Measurements from ENCODE around the gene LY6G6D.
A peak's percentile ranks its signal among the peaks of the same experiment; 100 is the strongest.

Gene LY6G6D

DNA sequence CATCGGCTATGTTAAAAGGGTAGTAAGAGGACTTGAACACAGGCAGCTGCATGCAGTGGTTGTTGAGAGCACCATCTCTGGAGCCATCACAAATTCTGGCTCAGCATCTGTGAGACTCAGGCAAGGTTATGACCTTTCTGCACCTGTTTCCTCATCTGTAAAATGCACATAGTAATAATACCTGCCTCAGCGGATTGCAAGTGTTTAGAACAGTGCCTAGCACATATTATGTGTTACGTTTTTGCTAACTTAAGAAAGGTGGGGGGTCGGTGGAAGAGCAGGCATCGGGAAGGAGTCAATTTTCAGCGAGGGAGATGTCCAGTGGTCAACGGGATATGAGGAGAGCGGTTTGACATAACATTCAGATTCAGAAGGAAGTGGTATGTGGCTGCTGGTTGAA is 37.2 kb upstream of the LY6G6D start:
- no peak for TF ChIP-seq CTCF (IDR thresholded peaks at IDR 0.05; ENCODE audit: borderline replicate concordance, insufficient read depth, low read depth, low read length)

DNA sequence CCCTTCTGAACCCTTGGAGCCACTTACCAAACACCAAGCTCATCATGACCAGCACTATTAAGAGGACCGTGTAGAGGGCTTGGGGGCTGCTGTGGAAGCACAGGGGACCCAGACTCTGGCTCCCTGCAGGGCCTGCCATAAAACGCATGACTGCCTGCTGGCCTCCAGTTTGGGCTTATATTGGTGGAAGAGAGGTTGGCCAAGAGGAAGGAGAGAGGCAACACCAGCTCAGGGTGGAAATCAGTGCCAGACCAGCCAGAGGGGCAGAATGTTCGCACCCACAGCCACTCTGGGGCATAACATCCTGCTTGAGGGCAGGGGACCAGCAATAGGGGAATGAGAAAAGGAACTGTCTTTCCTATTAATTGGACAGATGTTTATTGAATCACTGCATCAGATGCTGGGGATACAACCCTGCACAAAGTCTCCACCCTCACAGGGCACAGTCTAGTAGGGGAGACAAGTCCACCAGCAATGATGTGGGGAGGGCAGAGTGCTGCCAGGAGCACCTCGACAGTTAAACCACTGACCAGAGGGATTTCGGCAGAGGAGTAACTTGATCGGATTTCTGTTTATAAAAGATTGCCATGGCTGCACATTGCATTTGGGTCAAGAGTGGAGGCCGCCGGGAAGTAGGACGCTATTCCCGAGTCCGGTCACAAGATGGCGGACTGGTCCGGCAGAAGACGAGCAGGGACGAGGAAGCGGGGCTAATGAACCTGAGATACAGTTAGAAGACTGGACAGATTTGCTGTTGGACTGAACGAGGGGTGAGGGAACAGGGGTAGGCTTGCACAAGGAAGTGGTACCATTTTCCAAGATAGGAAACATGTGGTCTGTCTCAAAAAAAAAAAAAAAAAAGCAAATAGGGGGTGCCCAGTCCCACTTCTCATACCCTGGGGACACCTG is 34.7 kb upstream of the LY6G6D start, which contains the start of gene LY6G5C:
Gene LY6G5C (minus strand): TSS at position 842 of the 909 bp plus-strand sequence. CDS start 694 bp downstream, at position 148.
- peak; percentile 70 for TF ChIP-seq CTCF (IDR thresholded peaks at IDR 0.05; ENCODE audit: borderline replicate concordance, insufficient read depth, low read depth, low read length)
- H3K4me3 ChIP-seq (ENCODE audit: low read depth, low read length): peak within 1 kb of the TSS; percentile 46

More for the DNA sequence above, 37.2 kb upstream of the LY6G6D start:
- H3K4me3 ChIP-seq (ENCODE audit: low read depth, low read length): no peak overlapping the region

DNA sequence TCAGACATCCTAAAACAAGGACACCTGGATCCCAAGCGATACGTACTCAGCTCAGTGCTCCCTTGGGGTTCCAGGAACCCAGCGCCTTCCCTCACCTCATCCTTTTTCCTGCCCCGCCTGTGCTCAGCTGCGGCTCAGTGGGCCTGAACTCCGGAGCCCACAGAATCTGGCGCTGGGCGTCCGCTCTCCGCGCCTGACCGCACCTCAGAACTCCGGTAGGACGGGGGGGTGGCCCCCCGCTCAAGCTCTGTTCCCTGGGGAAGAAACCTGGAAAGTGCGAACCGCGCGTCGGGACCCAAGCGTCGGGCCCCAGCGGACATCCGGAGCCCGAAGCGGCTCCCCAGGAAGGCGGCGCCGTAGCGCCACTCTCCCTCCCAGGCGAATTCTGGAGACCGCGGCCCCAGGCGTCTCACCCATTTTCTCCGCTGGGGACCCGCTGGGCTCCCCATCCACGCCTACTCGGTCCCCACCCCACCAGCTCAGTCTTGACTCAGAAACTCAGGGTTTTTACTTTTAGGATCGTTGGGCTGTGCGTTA is 33.9 kb upstream of the LY6G6D start:
- 0 out of 2 replicates have a peak, but pooled peaks have one; percentile 7 for TF ChIP-seq CTCF (IDR thresholded peaks at IDR 0.05; ENCODE audit: borderline replicate concordance, insufficient read depth, low read depth, low read length)
- peak overlapping the region; percentile 46 for H3K4me3 ChIP-seq (ENCODE audit: low read depth, low read length)

DNA sequence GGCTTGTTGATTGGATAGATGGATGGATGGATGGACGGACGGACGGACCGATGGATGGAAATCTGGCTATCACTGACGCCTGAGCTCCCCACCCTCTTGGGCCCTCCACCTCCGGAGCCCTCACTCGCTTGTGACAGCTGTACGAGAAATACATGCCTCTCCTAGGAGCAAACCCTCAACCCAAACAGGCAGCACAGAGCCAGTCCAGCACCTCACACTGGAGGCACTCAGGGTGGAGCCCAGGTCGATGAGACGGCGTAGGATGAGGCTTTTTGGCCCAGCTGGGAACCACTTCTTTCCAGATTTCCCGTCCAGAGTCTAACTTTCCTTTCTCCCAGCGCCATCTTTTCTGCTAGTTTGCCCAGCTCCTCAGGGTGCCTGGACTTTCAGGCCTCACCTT is 31.6 kb upstream of the LY6G6D start:
- TF ChIP-seq CTCF (IDR thresholded peaks at IDR 0.05; ENCODE audit: borderline replicate concordance, insufficient read depth, low read depth, low read length): no peak
- H3K4me3 ChIP-seq (ENCODE audit: low read depth, low read length): no peak overlapping the region

DNA sequence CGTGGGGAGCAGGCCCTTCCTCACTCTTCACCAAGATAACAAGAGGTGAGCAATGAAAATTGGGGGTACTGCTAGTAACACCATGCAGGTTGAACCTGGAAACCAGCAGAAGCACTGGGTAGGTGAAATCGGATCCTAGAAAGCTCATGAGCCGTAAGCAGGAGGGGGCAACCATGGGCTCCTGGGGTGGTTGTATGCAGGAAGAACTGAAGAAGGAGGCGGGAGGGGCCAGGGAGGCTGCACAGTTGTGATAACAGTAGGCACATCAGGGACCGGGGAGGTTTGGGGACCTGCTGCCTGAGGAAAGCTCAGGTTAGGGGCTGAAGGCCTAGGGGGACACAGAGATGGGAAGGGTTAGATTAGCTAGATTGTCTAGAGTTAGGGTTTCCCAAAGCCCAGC is 28.7 kb upstream of the LY6G6D start:
- no peak overlapping the region for H3K4me3 ChIP-seq (ENCODE audit: low read depth, low read length)
- TF ChIP-seq CTCF (IDR thresholded peaks at IDR 0.05; ENCODE audit: borderline replicate concordance, insufficient read depth, low read depth, low read length): no peak

DNA sequence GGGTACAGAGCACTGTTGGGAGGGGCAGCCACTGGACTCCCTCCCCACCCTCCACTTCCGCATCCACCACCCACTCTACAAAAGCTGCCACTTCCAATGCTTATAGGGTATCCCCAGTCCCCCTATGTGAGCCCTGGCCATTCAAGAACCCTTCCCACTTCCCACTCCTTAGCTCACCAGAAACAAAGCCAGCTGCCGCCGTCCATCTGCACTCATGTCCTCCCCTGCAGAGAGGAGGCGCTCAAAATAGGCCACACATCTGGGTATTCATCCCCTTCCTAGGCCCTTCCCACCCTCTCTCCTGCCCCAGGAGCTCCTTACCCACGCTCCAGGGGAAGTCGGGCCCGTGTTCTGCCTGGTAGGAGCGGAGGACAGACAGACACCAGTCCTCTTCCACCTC is 27.8 kb upstream of the LY6G6D start:
- no peak overlapping the region for H3K4me3 ChIP-seq (ENCODE audit: low read depth, low read length)
- no peak for TF ChIP-seq CTCF (IDR thresholded peaks at IDR 0.05; ENCODE audit: borderline replicate concordance, insufficient read depth, low read depth, low read length)

All from GM12875 (cell line).